GM19328 (cell line): ENCODE results near the gene FBP1.
"Not testable (repeated sequence)": the region's sequence is repeated elsewhere in the genome, so short reads cannot be mapped to it uniquely, and the experiment has no call there.

Experiments
- ATAC-seq: cut with Tn5 transposase; IDR thresholded peaks from one replicate; pipeline ENCODE4 v1.9.1; 2021; ENCODE audit warnings: mild to moderate bottlenecking, moderate library complexity; ENCODE audit not compliant: unreplicated experiment

The FBP1 gene

GRCh38 chr9:94622087-94622800 lies 17.1 kb downstream of the FBP1 start:
- ATAC-seq, result no peak

- no peak for ATAC-seq
Observed at GRCh38 chr9:94619026-94619425, 20.3 kb downstream of the FBP1 start.

GRCh38 chr9:94613003-94613402 lies 26.3 kb downstream of the FBP1 start:
- ATAC-seq, result no peak

- no peak for ATAC-seq
Observed at GRCh38 chr9:94612071-94612470, 27.2 kb downstream of the FBP1 start.

DNA sequence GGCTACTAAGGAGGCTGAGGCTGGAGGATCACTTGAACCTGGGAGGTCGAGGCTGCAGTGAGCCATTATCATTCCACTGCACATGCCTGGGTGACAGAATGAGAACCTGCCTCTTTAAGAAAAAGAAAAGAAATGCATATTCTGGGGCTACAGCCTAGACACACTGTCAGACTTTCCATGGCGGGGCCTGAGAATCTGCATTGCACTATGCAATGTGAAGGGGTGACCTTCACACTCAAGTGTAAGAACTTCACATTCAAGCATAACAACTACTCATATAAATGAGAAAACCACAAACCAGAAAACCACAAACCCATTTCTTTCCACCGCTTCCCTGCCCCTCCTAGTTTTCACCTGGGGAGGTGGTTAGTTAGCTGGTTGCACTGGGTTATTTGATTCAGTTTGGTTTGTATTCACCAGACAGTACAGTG lies 27.7 kb downstream of the FBP1 start:
- ATAC-seq, result no peak

GRCh38 chr9:94610181-94610606 lies 29.1 kb downstream of the FBP1 start:
- ATAC-seq, result no peak

GRCh38 chr9:94607423-94607691 lies 32.0 kb downstream of the FBP1 start:
- no peak for ATAC-seq

GRCh38 chr9:94606646-94607422 lies 32.5 kb downstream of the FBP1 start:
- ATAC-seq, result no peak

DNA sequence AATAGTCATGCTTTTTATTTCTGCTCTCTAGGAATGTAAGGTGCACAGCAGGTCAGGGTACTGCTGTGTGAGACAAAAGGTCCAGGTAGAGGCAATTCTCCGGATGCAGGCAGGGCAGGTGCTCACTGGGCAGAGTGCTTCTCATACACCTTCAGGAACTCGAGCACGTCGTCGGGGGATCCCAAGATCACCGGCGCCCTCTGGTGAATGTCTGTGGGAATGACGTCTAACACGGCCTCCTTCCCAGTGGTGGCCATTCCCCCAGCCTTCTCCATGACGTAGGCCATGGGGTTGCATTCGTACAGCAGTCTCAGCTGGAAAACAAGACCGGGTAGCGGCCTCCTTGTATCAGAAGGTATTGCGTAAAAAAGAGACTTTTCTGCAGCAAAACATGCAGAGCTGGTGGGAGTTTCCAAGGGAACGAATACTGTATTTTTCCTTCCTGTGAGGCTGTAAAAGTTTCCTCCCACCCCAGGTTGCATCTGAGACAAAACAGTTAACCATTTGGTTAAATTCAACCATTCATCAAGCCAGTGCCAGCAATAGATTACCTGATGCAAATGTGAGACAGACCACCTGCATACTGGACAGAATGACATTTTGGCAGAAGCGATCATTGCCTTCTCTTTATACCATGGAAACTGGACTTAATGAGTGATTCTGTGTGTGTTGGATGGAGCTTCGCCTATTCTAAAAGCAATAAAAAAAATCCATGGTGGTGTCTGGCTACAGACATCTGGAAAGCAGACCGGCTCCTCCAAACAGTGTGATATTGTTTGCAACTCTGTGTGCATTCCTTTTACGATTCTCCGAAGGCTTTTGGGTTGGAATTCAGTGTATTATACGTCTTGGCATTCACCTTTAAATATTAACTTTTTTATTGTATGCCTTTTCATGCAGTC lies 35.8 kb downstream of the FBP1 start:
- ATAC-seq, result no peak

DNA sequence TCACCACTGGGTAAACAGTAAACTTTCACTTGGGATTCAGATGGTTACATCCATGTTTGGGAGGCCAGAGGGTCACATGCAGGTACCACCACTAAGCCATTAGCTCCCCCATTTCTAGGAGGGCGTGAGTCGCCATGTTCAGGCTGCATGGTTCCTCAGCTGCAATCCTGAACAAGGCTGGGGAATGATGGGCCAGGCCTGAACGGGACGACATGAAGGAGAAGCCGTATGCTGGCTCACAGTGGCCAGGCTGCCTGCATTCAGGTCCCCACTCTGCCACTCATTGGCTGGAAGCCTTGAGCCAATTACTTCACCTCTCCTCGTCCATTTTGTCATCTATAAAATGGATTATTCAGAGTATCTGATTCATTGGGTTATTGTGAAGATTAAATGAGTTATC lies 36.7 kb downstream of the FBP1 start:
- no peak for ATAC-seq

DNA sequence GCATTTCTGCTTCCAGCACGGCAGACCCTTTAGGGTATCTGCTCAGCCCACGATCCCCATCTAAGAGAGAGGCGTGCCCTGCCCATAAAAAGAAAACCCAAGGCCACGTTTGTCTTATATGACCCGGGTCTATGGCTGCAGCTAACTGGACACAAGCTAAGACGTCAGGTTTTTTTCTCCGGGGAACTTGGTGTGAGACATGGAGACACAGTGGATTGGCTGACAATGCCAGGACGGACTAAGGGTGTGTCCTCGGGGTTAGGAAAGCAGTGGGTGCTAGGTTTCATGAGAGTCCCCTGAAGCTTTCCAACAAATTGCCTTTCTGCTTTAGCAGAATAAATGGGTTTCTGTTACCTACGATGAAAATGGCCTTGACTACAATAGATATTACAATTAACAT lies 38.6 kb downstream of the FBP1 start:
- no peak for ATAC-seq

DNA sequence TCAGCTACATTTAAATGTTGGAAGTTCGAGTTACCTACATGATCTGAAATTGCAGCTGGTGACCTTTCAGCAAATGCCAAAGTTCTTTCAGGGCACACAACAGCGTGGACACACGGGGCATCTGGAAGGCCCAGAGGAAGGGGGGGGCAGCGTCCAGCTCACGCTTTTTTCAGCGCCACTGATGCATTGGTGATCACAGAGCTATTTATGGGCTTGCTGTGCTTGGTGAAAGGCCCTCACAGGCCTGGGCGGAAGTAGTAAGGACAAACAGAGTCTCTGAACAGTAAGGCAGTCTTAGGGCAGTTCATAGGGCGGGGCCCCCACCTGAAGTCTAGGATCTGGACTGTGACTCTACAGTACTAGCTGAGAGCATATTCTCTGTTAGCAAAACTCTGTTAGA lies 39.1 kb downstream of the FBP1 start:
- no peak for ATAC-seq

DNA sequence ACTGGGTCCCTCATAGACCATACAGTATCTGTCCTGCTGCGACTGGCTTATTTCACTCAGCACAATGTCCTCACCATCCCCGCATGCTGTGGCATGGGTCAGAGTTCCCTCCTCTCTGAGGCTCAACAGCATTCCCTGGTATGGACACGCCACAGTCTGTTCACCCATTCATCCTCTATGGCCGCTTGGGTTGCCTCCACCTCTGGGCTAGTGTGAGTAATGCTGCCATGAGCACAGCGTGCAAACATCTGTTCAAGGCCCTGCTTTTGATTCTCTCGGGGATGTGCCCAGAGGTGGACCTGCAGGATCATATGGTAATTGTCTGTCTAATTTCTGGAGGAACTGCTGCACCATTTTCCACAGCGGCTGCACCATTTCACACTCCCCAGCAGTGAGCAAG lies 40.2 kb downstream of the FBP1 start:
- ATAC-seq, result no peak

- ATAC-seq, result no peak
Observed at GRCh38 chr9:94593459-94594345, 45.6 kb downstream of the FBP1 start, which contains the start of gene FBP2. TSS of gene FBP2 (minus strand) at chr9:94593824. CDS start at chr9:94593726, 98 bp downstream.

DNA sequence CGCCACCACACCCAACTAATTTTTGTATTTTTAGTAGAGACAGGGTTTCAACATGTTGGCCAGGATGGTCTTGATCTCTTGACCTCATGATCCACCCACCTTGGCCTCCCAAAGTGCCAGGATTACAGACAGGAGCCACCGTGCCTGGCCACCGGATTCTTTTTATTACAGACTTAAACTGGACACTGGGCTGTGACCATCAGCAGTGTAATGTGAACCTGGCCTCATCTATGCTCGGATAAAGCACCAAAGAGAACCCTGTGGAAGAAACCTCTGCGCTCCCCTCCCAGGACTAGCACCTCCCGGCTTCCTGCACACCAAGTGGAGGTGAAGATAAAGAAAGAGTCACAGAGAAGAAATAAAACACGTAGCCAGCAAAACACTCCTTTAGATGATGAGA lies 46.6 kb downstream of the FBP1 start:
- ATAC-seq, result not testable (repeated sequence)

GRCh38 chr9:94591876-94592275 lies 47.4 kb downstream of the FBP1 start:
- ATAC-seq, result no peak

GRCh38 chr9:94591046-94591545 lies 48.2 kb downstream of the FBP1 start:
- not testable (repeated sequence) for ATAC-seq

DNA sequence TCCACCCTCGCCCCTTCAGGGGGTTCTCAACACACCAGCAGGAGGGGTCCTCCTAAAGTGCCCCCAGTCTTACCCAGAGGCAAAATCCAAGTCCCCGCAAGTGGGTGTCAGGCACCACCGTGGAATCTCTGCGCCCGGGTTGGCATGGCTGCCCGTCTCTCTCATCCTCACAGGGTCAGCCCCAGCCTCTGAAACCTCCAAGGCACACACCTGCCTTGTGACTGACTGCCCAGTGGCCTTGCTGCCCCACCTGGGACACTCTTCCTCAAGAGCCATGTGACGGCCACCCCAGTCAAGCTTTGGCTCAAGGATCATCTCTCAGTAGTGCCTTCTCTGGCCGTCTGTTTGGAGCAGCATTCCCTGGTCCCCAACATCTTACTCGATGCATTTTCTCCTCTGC lies 50.6 kb downstream of the FBP1 start:
- ATAC-seq, result no peak

DNA sequence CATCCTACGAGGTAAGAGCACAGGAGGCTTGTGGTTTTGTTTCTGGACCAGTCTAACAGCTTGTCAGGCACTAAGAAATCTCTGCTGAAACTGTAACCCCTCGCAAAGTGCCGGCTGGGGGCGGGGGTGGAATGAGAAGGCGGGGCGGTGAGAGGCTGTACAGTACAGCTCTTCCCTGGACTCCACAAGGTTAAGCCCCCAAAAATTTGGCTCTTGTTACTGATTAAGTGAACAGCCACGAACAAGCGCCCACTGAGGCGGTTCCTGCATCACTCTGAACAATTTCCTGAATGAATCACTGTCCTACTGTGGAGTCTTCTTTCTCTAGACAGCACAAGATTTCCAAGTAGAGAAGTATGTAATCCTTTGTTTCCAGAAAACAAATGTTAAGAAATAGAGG lies 52.5 kb downstream of the FBP1 start:
- no peak for ATAC-seq

DNA sequence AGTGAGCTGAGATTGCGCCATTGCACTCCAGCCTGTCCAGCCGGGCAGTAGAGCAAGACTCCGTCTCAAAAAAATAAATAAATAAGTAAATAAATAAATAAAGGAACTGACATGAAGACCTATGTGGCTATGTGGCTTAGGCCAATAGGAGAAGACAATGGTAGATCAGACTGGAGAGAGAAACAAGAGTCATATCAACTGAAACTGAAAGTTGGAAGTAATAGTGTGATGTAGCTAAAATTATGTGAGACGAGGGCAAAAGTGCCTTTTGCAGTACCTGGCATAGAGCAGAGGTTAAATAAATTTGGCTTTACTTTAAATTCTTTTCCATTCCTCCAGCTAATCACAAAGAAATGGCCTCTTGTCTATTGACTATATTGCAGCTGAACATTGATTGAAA lies 53.0 kb downstream of the FBP1 start:
- no peak for ATAC-seq
